ENCODE data around the gene CDADC1. TPM values are rescaled to one million over a fixed set of nuclear protein-coding genes. Genes with fewer than 3 reads are reported as not detected.

Gene CDADC1
- total and polyA plus RNA-seq, 3 donors from 2014 or later = 18.5 to 33.2 (median 32.5) TPM

DNA sequence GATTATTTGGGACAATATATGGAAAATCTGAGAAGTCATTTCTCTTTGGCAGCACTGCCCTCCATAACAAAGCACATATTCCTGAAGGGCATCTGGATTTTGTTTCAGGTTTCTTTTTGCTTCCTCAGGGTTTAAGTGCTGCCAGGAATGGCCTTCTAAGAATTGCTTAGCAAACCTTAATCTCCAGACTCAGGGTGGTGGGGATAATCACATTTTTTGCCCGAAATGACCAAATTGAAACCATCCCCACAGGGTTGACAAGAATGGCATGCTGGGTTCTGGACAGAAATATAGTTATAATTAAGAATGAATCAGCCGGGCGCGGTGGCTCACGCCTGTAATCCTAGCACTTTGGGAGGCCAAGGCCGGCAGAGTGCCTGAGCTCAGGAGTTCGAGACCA lies 6.4 kb upstream of the CDADC1 start:
- Histone ChIP-seq H3K4me3 (no peak overlapping the region), H3K9me3 (no peaks in the 10 kb centered on the region), H3K4me1 (no peaks in the 10 kb centered on the region), H3K36me3 (ENCODE audit: low read depth, missing control alignments) (no peaks in the 10 kb centered on the region), H3K27ac (no peak overlapping the region), H3K27me3 (no peaks in the 10 kb centered on the region)
- no peak for DNase-seq
- intact Hi-C loops (cut with DNase I; ENCODE audit: low total_unique reads) = no loop called here
- TF ChIP-seq POLR2A (IDR thresholded peaks at IDR 0.05) = no peak
- TF ChIP-seq, protein P1, sequence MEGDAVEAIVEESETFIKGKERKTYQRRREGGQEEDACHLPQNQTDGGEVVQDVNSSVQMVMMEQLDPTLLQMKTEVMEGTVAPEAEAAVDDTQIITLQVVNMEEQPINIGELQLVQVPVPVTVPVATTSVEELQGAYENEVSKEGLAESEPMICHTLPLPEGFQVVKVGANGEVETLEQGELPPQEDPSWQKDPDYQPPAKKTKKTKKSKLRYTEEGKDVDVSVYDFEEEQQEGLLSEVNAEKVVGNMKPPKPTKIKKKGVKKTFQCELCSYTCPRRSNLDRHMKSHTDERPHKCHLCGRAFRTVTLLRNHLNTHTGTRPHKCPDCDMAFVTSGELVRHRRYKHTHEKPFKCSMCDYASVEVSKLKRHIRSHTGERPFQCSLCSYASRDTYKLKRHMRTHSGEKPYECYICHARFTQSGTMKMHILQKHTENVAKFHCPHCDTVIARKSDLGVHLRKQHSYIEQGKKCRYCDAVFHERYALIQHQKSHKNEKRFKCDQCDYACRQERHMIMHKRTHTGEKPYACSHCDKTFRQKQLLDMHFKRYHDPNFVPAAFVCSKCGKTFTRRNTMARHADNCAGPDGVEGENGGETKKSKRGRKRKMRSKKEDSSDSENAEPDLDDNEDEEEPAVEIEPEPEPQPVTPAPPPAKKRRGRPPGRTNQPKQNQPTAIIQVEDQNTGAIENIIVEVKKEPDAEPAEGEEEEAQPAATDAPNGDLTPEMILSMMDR (IDR thresholded peaks at IDR 0.05) = no peak
- WGBS, 2 donors = 95 to 98% methylated on average over 7 of the region's 7 CpGs

DNA sequence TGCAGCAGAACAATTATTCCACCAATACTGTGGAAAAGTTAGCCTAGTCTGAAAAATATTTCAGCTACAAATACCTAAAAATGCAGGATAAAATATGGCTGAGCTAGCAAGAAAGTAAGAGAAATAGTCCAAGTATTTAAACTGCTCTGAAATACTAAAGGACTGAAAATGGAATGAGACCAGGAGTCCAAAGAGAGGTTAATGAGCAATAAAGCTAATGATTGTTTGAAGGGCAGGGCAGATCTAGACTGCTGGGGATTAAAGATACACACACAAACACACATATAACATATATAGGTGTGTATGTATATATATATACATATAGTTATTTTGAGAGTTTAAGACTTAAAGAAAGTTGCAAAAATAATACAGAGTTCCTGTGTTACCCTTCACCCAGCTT lies 2.6 kb upstream of the CDADC1 start:
- TF ChIP-seq POLR2A (IDR thresholded peaks at IDR 0.05) = no peak
- TF ChIP-seq, protein P1 (IDR thresholded peaks at IDR 0.05) = no peak
- Histone ChIP-seq H3K36me3 (ENCODE audit: low read depth, missing control alignments) (no peaks in the 10 kb centered on the region), H3K27ac (no peak overlapping the region), H3K9me3 (no peaks in the 10 kb centered on the region), H3K4me3 (no peak overlapping the region), H3K4me1 (peaks cover under 1% of the 10 kb centered on the region), H3K27me3 (no peaks in the 10 kb centered on the region)
- intact Hi-C loops (cut with DNase I; ENCODE audit: low total_unique reads) = no loop called here
- no peak for DNase-seq

DNA sequence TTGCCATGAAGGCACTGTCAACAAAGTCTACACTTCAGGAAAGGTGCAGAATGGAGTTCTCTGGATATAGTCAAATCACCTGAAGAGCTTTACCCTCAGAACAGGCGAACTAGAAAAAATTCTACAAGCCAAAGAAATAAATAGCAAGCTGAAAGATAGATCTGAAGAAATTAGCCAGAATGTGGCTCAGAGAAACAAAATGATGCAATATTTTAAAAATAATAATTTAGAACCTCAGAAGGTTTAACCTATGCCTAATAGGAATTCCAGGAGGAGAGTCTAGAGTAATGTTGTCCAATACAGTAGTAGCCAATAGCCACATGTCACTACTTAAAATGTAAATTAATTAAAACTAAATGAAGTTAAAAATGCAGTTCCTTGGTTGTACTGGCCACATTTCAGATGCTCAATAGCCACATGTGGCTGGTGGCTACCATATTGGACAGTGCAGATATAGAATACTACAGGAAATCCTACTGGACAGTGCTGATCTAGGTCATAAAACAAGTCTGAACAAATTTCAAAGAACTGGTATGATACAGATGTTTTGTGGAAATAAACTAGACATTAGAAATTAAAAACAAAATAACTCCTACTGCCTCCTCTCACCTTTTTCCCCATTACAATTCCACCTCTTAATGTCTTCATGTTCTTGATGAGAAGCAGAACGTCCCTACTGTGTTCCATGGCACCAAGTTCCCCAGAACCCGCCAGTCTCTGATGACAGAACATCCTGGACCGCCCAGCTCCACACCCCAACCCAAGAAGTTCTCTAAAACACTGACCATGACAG lies 679 bp upstream of the CDADC1 start:
- H3K9me3 ChIP-seq = no peaks in the 10 kb centered on the region
- H3K27ac ChIP-seq = peak overlapping the region; percentile 82 to 93
- peaks cover 3% of the 10 kb centered on the region for H3K4me1 ChIP-seq
- H3K4me3 ChIP-seq = peak overlapping the region; percentile 72 to 96
- DNase-seq = no peak
- intact Hi-C loops (cut with DNase I; ENCODE audit: low total_unique reads) = no loop called here
- H3K27me3 ChIP-seq = no peaks in the 10 kb centered on the region
- TF ChIP-seq, protein P1 (IDR thresholded peaks at IDR 0.05) = no peak
- no peak for TF ChIP-seq POLR2A (IDR thresholded peaks at IDR 0.05)
- 24% methylated on average over 4 of the region's 4 CpGs for WGBS, 2 donors
- H3K36me3 ChIP-seq (ENCODE audit: low read depth, missing control alignments) = no peaks in the 10 kb centered on the region

DNA sequence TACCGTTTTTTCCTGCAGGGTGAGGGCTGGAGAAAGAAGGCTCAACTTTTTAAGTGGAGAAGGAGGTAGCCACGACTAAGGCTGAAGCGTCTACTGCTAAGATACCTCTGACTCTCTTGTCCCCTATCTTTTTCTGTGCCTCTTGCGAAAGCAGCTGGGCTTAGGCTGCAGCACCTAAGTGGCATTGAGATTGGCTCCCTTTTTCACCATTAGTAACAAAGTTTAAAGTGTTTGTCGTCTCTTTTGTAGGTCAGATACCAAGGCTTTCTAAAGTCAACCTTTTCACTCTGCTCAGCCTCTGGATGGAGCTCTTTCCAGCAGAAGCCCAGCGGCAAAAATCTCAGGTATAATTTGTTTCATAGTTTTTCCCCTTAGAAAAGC lies 887 bp downstream of the CDADC1 start:
- H3K4me3 ChIP-seq = peak overlapping the region; percentile 72 to 96
- no peaks in the 10 kb centered on the region for H3K36me3 ChIP-seq (ENCODE audit: low read depth, missing control alignments)
- TF ChIP-seq POLR2A (IDR thresholded peaks at IDR 0.05) = no peak
- TF ChIP-seq, protein P1 (IDR thresholded peaks at IDR 0.05) = no peak
- peak overlapping the region; percentile 82 to 93 for H3K27ac ChIP-seq
- intact Hi-C loops (cut with DNase I; ENCODE audit: low total_unique reads) = no loop called here
- 6 to 7% methylated on average over 6 of the region's 6 CpGs for WGBS, 2 donors
- no peak for DNase-seq
- peaks cover 3% of the 10 kb centered on the region for H3K4me1 ChIP-seq
- no peaks in the 10 kb centered on the region for H3K9me3 ChIP-seq
- no peaks in the 10 kb centered on the region for H3K27me3 ChIP-seq

DNA sequence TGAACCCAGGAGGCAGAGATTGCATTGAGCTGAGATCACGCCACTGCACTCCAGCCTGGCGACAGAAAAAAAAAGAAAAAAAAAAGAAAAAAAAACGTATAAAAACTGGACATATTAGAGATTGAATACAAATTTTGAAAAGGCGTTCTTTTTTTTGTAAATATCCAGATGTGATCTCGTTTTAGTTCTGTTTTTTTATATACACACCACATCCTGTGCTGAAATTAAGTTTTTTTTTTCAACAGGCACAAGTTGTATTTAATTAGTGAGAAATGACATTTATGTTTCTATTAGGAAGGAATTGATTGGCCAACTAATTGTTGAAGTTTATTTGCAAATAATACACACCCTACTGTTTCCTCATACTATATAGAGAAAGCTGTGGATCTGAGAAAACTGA lies 3.6 kb downstream of the CDADC1 start:
- intact Hi-C loops (cut with DNase I; ENCODE audit: low total_unique reads) = no loop called here
- WGBS, 2 donors = 83 to 87% methylated on average over 5 of the region's 5 CpGs
- Histone ChIP-seq H3K4me3 (no peak overlapping the region), H3K4me1 (peaks cover 3% of the 10 kb centered on the region), H3K9me3 (no peaks in the 10 kb centered on the region), H3K27ac (no peak overlapping the region), H3K36me3 (ENCODE audit: low read depth, missing control alignments) (no peaks in the 10 kb centered on the region), H3K27me3 (no peaks in the 10 kb centered on the region)
- DNase-seq = no peak
- TF ChIP-seq, protein P1 (IDR thresholded peaks at IDR 0.05) = no peak
